Activated effector memory CD4-positive, alpha-beta T cell treated with anti-CD3 and anti-CD28 coated beads, Interleukin-2, amount 50 U/mL, for 16 hours (primary cell): ENCODE data around the gene TBC1D1.
"Not testable (repeated sequence)": the region's sequence is repeated elsewhere in the genome, so short reads cannot be mapped to it uniquely, and the experiment has no call there.

Source experiments
- DNase-seq: peaks from one replicate; pipeline ENCODE4 v3.0.0-alpha.2; 2020

TBC1D1 gene

GRCh38 chr4:37970702-37971101, 79.8 kb downstream of the TBC1D1 start:
- peak; percentile 88 for DNase-seq

- DNase-seq: no peak
These were observed 80.3 kb downstream of the TBC1D1 start for GRCh38 chr4:37971202-37971601.

- DNase-seq: no peak
These were observed 82.6 kb downstream of the TBC1D1 start for GRCh38 chr4:37973441-37973840.

GRCh38 chr4:37975321-37975822, 84.5 kb downstream of the TBC1D1 start:
- not testable (repeated sequence) for DNase-seq

GRCh38 chr4:37976507-37976906, 85.6 kb downstream of the TBC1D1 start:
- DNase-seq: no peak

DNA sequence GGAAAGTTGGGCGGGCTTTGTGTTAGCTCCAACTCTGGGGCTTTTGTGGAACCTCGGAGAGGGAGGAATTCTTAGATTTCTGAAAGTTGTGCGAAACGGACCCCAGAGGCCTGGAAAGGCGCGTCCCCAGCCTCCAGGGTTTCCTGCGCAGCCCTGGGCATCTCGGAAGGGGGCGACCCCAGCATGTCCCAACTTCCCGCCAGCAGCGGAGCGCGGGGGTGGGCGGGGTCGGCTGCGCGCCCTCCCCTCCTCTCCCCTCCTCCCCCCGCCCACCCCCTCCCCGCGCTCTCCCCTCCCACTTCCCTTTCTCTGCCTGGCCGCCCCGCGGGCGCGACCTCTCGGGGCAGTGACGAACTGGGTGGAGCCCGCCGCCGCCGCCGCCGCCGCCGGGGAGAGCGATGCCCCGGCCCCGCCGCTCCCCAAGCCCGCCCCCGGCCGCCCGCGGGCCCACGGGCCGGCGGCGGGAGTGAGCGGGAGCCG, 86.1 kb downstream of the TBC1D1 start:
- DNase-seq: peak; percentile 92

- peak; percentile 91 for DNase-seq
These were observed 86.8 kb downstream of the TBC1D1 start for GRCh38 chr4:37977471-37978247.

DNA sequence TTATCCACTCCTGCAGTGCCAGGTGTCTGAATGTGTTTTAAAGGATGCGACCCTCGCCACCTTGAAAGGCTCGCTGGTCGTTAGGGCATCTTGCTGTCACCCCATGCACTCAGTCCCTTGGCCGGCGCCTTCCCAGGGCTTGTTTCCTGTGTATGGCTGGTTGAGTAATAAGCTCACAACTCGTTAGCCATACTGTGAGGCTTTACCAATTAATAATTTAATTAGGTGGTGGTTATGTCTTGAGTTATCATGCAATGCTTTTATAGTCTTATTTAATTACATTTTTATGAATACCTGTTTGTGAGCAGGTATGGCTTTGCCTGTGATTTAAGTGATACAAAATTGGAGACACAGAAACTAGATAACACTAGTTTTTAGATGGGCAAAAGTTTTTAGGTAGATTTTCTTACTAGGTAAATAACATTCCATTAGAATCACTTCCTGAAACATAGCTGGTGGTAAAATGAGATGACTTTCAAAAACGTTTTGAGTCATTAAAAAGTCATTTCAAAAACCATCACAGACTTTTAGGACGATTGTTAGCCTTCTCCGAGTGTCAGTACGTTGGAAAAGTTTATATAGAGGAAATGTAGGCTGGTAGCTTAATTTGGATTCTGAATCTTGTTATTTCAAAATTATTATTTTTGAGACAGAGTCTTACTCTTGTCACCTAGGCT, 87.5 kb downstream of the TBC1D1 start:
- DNase-seq: peak; percentile 72

- no peak for DNase-seq
These were observed 89.4 kb downstream of the TBC1D1 start for GRCh38 chr4:37980246-37980645.

DNA sequence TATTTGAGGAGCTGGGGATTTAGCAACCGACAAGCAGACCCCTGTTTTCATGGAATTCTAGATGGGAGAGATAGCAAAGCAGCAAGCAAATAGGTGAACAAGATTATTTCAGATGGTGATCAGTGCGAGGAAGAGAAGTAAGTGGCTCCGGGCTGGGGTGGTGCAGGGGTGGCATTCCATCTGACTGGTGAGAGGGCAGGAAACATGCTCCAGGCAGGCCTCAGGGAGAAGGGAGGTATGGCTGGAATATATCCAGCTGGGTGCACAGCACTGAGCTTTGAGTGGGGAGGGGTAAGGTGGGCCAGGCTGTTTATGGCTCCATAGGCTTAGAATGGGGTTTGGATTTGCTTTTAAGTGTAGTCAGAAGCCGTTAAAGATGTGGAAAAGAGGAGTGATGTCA, 90.5 kb downstream of the TBC1D1 start:
- no peak for DNase-seq

GRCh38 chr4:37981844-37982720, 91.2 kb downstream of the TBC1D1 start:
- DNase-seq: no peak

DNA sequence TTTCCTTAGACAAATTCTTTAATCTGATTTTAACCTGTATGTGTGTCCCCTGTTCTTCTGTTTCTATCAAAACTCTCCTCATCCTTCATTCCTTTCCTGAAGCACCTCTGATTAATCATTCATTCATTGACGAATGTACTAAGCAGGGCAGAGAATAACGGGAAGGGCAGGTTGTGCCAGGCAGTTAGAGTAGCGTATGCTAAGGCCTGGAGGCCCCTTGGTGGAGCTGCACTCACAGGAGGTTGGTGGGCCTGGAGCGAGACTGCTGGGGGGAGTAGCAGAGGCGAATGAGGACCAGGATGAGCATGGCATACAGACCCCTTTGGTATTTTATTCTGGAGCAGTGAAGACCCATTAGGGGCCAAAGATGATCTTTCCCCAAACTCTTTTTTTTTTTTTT, 91.9 kb downstream of the TBC1D1 start:
- DNase-seq: no peak

- no peak for DNase-seq
These were observed 93.1 kb downstream of the TBC1D1 start for GRCh38 chr4:37983951-37984350.

GRCh38 chr4:37985730-37986275, 94.9 kb downstream of the TBC1D1 start:
- no peak for DNase-seq

DNA sequence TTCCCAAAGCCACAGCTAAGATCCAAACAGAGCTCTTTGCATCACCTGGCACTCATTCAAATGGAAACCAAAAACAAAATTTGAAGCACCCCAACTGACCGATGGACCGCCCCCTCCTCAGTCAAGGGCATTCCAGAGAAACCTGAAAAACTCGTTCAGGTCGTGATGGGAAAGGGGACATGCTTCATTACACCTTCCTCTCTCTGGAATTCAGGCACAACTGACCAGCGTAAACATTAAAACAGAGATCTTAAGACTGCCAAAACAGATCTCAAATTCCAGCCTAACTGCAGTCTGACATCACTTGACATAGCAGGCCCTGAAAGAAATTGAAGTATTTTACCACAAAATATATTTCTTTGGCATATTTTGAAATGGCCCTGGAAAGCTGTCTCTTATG, 97.8 kb downstream of the TBC1D1 start:
- no peak for DNase-seq

GRCh38 chr4:37989398-37990260, 98.7 kb downstream of the TBC1D1 start:
- no peak for DNase-seq

DNA sequence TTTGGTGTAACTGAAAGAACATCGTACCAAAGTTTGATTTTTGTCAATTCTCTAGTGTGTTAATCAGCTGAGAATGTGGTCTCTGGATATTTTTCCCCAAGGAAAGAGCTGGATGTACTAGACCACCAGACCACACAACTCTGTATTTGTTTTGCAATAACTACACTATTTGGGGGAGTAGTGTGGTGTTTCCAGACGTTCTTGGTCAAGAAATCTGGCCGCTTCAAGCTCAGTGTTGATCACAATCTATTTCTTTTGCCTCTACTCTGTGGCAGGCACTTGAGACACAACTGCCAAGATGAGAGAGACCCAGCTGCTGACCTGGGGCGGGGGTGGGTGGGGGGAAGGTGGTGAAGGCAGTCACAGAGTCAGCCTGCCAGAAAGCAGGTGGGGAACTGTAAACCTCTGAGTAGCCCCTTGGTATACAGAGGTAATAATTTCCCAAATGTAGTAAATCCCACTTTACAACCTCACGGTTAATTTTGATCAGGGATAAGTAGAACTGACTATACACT, 99.9 kb downstream of the TBC1D1 start:
- no peak for DNase-seq

DNA sequence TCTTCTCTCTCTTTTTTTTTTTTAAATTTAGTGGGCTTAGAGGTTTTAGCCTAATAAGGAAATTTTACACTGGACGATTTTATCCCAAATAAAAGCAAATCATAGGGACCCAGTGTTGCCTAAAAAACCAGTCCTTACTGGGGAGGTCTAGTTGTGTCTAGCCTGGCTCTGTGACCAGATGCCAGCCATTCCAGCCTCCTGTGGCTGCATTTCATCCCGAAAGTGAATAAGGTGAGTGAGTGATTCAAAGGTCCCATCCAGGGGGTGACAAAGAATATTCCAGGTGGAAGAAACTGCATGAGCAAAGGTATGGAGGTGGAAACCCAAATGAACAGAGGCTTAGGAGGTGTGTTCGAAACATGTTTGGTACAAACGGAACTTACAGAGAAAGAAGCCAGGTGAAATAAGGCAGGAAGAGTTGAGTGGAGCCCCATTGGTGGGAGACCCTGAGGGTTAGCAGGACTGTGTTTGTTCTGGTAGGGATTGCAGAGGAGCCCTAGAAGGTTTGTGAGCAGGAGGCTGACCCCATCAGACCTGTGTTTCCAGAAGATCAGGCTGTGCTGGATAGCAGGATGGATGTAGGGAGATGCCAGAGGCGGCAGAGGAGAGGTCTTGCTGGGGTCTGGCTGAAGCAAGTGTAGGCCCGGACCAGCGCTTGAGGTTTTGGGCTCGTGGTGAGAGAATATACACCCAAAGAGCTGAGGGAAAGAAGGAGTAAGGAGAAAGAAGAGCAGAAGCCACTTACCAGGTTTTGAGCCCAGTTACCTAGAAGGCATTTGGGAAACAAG, 100.9 kb downstream of the TBC1D1 start:
- DNase-seq: no peak

DNA sequence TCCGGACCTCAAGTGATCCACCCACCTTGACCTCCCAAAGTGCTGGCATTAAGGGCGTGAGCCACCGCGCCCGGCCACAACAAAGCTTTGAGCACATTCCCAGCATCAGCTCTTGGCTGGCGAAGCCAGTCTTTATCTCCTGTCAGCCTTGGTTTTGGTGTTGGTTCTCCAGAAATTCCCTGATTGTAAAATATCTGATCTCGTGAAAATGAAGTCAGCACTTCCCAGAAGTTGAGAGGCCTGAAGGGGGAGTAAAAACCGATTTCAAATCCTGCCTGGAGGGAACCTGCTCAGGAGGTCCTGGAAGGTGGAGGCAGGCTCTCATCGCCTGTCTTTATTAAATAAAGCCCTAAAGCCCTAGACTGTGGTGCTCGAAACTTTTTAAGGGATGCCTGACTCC, 102.9 kb downstream of the TBC1D1 start:
- DNase-seq: no peak

GRCh38 chr4:37994569-37994968, 103.7 kb downstream of the TBC1D1 start:
- no peak for DNase-seq
